Coronary artery (tissue), 2 donors: ENCODE results near the gene DGKA.
"Not testable (repeated sequence)": the region's sequence is repeated elsewhere in the genome, so short reads cannot be mapped to it uniquely, and the experiment has no call there.

Experiments used
- DNase-seq: peaks from one replicate; pipeline ENCODE4 v3.0.0-alpha.2; 2017; ENCODE audit warnings: low spot score
- H3K27ac ChIP-seq, 2 donors: fragments of 200-600 bp; sonication (generic); one replicate each; pipeline ENCODE4 v1.5.1; 2016 to 2019
- H3K4me3 ChIP-seq: fragments of 200-600 bp; sonication (generic); 2 replicates; pipeline ENCODE4 v1.5.1; 2016; ENCODE audit warnings: mild to moderate bottlenecking, moderate library complexity
- TF ChIP-seq, protein P1 (sequence below): fragments of 200-600 bp; sonication (generic); IDR thresholded peaks from one replicate; pipeline ENCODE4 v1.5.1; 2019; ENCODE audit warnings: antibody characterized with exemption

The DGKA gene

DNA sequence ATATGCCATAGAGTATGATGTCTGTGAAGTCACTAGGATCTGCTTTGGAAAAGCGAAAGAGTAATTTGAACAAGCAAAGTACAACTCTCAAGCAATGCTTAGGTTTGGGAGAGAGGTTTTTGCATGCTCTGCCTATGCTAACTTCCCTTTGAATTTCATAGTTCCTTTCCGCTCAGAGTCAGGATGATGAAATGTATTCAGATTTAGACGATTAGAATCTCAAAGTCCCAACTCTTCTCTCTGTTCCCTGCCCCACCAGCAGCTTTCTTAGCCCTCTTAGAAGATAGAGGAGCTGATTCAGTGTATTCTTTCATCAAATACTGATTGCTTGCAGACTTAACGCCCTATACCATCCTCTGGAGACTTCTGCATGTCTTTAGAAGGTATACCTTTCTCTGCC is 54.4 kb downstream of the DGKA start:
- TF ChIP-seq, protein P1, sequence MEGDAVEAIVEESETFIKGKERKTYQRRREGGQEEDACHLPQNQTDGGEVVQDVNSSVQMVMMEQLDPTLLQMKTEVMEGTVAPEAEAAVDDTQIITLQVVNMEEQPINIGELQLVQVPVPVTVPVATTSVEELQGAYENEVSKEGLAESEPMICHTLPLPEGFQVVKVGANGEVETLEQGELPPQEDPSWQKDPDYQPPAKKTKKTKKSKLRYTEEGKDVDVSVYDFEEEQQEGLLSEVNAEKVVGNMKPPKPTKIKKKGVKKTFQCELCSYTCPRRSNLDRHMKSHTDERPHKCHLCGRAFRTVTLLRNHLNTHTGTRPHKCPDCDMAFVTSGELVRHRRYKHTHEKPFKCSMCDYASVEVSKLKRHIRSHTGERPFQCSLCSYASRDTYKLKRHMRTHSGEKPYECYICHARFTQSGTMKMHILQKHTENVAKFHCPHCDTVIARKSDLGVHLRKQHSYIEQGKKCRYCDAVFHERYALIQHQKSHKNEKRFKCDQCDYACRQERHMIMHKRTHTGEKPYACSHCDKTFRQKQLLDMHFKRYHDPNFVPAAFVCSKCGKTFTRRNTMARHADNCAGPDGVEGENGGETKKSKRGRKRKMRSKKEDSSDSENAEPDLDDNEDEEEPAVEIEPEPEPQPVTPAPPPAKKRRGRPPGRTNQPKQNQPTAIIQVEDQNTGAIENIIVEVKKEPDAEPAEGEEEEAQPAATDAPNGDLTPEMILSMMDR: no peak
- no peak overlapping the region for H3K4me3 ChIP-seq
- no peak for DNase-seq
- no peak overlapping the region for H3K27ac ChIP-seq

DNA sequence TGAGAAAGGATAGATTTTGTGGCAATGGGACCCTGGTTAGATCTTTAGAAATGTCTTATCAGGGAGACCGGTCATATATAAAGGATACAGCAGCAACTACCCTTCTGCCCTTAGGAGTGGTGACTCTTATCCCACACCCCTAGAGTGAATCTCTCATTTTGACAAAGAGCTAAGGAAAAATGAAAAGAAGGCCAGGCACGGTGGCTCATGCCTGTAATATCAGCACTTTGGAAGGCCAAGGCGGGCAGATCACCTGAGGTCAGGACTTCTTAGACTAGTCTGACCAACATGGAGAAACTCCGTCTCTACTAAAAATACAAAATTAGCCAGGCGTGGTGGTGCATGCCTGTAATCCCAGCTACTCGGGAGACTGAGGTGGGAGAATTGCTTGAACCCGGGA is 55.0 kb downstream of the DGKA start:
- not testable (repeated sequence) for DNase-seq, H3K4me3 ChIP-seq, H3K27ac ChIP-seq

- TF ChIP-seq, protein P1: no peak
- DNase-seq: no peak
- no peak overlapping the region for H3K4me3 ChIP-seq
Observed at GRCh38 chr12:55991110-55991509, 60.1 kb downstream of the DGKA start.

GRCh38 chr12:55993230-55993853 is 62.4 kb downstream of the DGKA start:
- no peak for DNase-seq
- no peak overlapping the region for H3K4me3 ChIP-seq
- TF ChIP-seq, protein P1: no peak
- no peak overlapping the region for H3K27ac ChIP-seq

More at GRCh38 chr12:55991110-55991509, 60.1 kb downstream of the DGKA start:
- H3K27ac ChIP-seq: no peak overlapping the region

- TF ChIP-seq, protein P1: no peak
- H3K27ac ChIP-seq: no peak overlapping the region
- no peak for DNase-seq
Observed at GRCh38 chr12:55995366-55995765, 64.4 kb downstream of the DGKA start.

DNA sequence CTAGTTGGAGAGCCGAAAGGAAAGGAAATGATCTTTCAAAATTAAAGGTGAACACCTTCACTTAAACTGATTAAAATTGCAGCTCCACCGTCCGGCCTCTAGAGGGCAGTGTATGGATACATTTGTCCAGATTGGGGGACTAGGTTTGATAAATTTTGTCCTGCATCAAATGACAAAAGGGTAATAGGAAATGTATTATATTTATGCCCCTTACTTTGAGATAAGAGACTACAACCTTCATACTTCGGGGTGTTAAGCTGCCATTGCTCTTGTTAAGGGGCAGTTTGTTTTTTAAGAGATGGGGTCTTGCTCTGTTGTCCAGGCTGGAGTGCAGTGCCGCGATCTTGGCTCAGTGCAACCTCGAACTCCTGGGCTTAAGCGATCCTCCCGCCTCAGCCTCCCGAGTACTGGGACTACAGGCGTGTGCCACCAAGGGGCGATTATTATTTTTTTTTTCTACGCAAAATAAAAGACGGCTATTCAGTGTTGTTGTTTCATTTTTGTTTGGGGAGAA is 65.3 kb downstream of the DGKA start:
- peak overlapping the region; percentile 57 to 91 for H3K27ac ChIP-seq
- H3K4me3 ChIP-seq: peak overlapping the region; percentile 84
- DNase-seq: no peak
- TF ChIP-seq, protein P1: peak; percentile 83

More at GRCh38 chr12:55995366-55995765, 64.4 kb downstream of the DGKA start:
- no peak overlapping the region for H3K4me3 ChIP-seq

DNA sequence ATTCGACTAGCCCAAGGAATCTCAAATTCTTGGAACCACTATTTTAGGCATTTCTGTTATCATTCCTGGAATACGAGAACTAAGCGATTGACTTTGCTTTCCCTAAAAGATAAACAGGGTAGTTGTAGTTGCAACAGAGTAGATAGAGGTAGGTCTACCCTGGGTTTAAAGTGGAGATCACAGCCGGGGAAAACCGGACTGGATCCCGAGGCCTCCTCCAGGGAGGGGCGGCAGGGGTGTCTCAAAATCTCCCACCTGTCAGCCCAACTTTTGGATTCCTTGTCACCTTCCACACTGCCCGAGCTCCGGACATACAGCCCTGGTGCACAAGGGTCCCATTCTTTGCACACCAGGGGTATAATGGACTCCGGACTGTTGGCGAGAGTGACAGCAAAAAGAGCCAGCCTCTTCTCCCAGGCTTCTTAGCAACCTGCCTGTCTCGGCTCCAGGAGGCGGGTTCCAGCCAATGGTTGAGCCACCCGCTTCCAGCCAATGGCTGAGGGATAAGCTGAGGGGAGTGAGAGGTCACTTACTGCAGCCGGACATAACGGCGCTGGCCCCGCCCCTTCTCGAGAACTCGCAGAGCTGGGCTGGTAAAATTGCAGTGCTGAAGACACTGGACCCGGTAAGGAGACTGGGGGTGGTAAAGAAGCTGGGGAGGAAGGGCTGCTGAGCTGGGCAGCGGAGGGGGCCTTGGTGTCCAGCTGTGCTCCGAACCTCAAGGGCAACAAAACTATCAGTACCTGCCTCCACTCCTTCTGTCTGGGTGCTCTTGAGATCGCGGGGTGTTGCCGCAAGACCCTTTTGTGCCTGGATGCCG is 66.0 kb downstream of the DGKA start, which contains the start of gene SUOX:
Gene SUOX, plus strand, starts transcription at position 562 of the 820 bp plus-strand sequence. CDS start 4,946 bp downstream, outside the sequence.
- DNase-seq: peak; percentile 99
- peak within 1 kb of the TSS; percentile 84 for H3K4me3 ChIP-seq
- TF ChIP-seq, protein P1: no peak
- peak within 1 kb of the TSS; percentile 57 to 91 for H3K27ac ChIP-seq
